MM.1S (cell line): ENCODE data around the gene LINC01488.

ENCODE experiments used
- DNase-seq: peaks from one replicate; pipeline ENCODE4 v3.0.0-alpha.2; 2015
- H2AFZ ChIP-seq: fragments of 300-600 bp; sonication (generic); 2 replicates; pipeline ENCODE4 v1.6.0; 2016; ENCODE audit warnings: antibody characterized with exemption, low read length
- H3F3A ChIP-seq: fragments of 300-600 bp; sonication (generic); 2 replicates; pipeline ENCODE4 v1.6.1; 2016; ENCODE audit warnings: mild to moderate bottlenecking, antibody characterized with exemption, low read length, moderate library complexity, mixed read lengths; ENCODE audit not compliant: insufficient read depth
- H3K27ac ChIP-seq: fragments of 300-600 bp; sonication (generic); 2 replicates; pipeline ENCODE4 v1.5.1; 2016; ENCODE audit warnings: mild to moderate bottlenecking, low read length
- H3K27me3 ChIP-seq: fragments of 300-600 bp; sonication (generic); replicated peaks from 2 replicates; pipeline ENCODE4 v1.6.0; 2016; ENCODE audit warnings: low read length; ENCODE audit not compliant: insufficient read depth
- H3K36me3 ChIP-seq: fragments of 300-600 bp; sonication (generic); replicated peaks from 2 replicates; pipeline ENCODE4 v1.6.1; 2016; ENCODE audit warnings: mild to moderate bottlenecking, low read length, mixed read lengths; ENCODE audit not compliant: insufficient read depth
- H3K4me1 ChIP-seq: fragments of 300-600 bp; sonication (generic); 2 replicates; pipeline ENCODE4 v1.6.1; 2016; ENCODE audit warnings: low read length, mixed read lengths
- H3K4me2 ChIP-seq: fragments of 300-600 bp; sonication (generic); 2 replicates; pipeline ENCODE4 v1.6.0; 2016; ENCODE audit warnings: low read depth, low read length
- H3K4me3 ChIP-seq: fragments of 300-600 bp; sonication (generic); 2 replicates; pipeline ENCODE4 v1.5.1; 2016; ENCODE audit warnings: low read length, mixed read lengths
- H3K79me2 ChIP-seq: fragments of 300-600 bp; sonication (generic); 2 replicates; pipeline ENCODE4 v1.6.1; 2016; ENCODE audit warnings: mixed run types, low read length, mixed read lengths
- H3K9ac ChIP-seq: fragments of 300-600 bp; sonication (generic); 2 replicates; pipeline ENCODE4 v1.6.1; 2016; ENCODE audit warnings: low read length, mixed read lengths
- H3K9me2 ChIP-seq: fragments of 300-600 bp; sonication (generic); replicated peaks from 2 replicates; pipeline ENCODE4 v1.6.1; 2016; ENCODE audit warnings: mild to moderate bottlenecking, low read length, mixed read lengths; ENCODE audit not compliant: insufficient read depth
- H3K9me3 ChIP-seq: fragments of 300-600 bp; sonication (generic); replicated peaks from 2 replicates; pipeline ENCODE4 v1.6.1; 2016; ENCODE audit warnings: mild to moderate bottlenecking, low read length, mixed read lengths; ENCODE audit not compliant: insufficient read depth
- H4K20me1 ChIP-seq: fragments of 300-600 bp; sonication (generic); 2 replicates; pipeline ENCODE4 v1.6.1; 2016; ENCODE audit warnings: mild to moderate bottlenecking, low read length, moderate library complexity, mixed read lengths; ENCODE audit not compliant: insufficient read depth
- CTCF ChIP-seq: fragments of 300-600 bp; sonication (generic); IDR thresholded peaks from 2 replicates; pipeline ENCODE4 v1.5.1; 2016; ENCODE audit warnings: antibody characterized with exemption, low read length, mixed read lengths
- EZH2 ChIP-seq: fragments of 300-600 bp; sonication (generic); optimal IDR thresholded peaks from 2 replicates; pipeline ENCODE3; 2017; ENCODE audit warnings: low read depth, mild to moderate bottlenecking, antibody characterized with exemption, low read length, mixed read lengths
- EZH2phosphoT487 ChIP-seq: fragments of 300-600 bp; sonication (generic); IDR thresholded peaks from 2 replicates; pipeline ENCODE4 v1.6.1; 2018; ENCODE audit warnings: antibody characterized with exemption, low read length

Gene LINC01488

DNA sequence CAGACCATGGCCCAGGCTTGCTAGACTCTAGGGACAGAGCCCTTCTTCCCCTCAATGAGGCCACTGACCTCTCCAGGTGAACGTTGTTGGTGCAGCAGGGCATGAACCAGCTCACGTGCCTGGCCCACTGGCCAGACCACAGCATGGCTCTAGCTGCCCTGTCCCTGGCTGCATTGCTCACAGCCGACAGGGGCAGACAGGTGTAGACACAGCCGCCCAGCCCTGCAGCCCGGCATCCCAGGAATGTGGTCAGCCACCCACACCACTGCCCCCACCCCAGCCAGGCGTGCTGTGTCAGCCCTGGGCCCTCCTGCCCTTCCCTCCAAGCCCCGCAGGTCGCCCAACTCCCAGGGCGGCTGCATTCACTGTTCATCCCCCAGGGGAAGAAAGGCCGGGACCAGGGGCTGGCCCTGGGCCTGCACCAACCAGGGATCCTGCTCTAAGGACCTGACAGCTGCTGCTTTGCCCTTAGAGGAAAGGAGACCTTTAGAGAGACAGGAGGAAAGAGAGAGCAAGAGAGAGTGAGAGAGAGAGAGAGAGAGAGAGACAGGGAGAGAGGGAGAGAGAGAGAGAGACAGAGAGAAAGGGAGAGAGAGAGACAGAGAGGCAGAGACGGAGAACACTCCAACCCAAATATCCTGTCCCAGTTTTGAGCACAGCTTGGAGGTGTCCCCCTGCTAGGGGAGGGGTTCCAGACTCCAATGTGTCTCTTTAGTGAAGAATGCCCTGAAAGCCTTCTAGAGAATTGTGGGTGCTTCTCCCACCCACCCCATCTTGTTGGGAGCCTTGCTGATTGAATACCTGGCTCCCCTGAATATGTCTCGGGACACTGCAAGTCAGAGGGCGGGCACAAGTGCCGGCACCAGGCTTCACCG lies 44.2 kb upstream of the LINC01488 start:
- no peak overlapping the region for H2AFZ ChIP-seq
- no peak overlapping the region for H3K4me2 ChIP-seq
- no peaks in the 10 kb centered on the region for H3F3A ChIP-seq
- peaks cover 91% of the 10 kb centered on the region for H3K27me3 ChIP-seq
- no peaks in the 10 kb centered on the region for H3K9me3 ChIP-seq
- H3K36me3 ChIP-seq = no peaks in the 10 kb centered on the region
- TF ChIP-seq EZH2 = no peak
- TF ChIP-seq EZH2phosphoT487 = no peak
- no peak for TF ChIP-seq CTCF
- no peaks in the 10 kb centered on the region for H3K4me1 ChIP-seq
- H3K79me2 ChIP-seq = no peaks in the 10 kb centered on the region
- no peak overlapping the region for H3K4me3 ChIP-seq
- H3K27ac ChIP-seq = no peak overlapping the region
- no peaks in the 10 kb centered on the region for H3K9me2 ChIP-seq
- H3K9ac ChIP-seq = no peak overlapping the region
- no peak for DNase-seq
- H4K20me1 ChIP-seq = no peaks in the 10 kb centered on the region

GRCh38 chr11:69437876-69438205 lies 43.6 kb upstream of the LINC01488 start:
- H3K9me3 ChIP-seq = no peaks in the 10 kb centered on the region
- H3K4me3 ChIP-seq = no peak overlapping the region
- H3K27ac ChIP-seq = no peak overlapping the region
- H3F3A ChIP-seq = no peaks in the 10 kb centered on the region
- H2AFZ ChIP-seq = no peak overlapping the region
- no peak overlapping the region for H3K4me2 ChIP-seq
- TF ChIP-seq EZH2 (no peak), CTCF (no peak), EZH2phosphoT487 (no peak)
- H3K9me2 ChIP-seq = no peaks in the 10 kb centered on the region
- peaks cover 96% of the 10 kb centered on the region for H3K27me3 ChIP-seq
- H3K4me1 ChIP-seq = peaks cover 4% of the 10 kb centered on the region; the same call in 1 of the 2 replicates
- no peak overlapping the region for H3K9ac ChIP-seq
- H3K36me3 ChIP-seq = no peaks in the 10 kb centered on the region
- no peaks in the 10 kb centered on the region for H3K79me2 ChIP-seq
- no peak for DNase-seq
- no peaks in the 10 kb centered on the region for H4K20me1 ChIP-seq

DNA sequence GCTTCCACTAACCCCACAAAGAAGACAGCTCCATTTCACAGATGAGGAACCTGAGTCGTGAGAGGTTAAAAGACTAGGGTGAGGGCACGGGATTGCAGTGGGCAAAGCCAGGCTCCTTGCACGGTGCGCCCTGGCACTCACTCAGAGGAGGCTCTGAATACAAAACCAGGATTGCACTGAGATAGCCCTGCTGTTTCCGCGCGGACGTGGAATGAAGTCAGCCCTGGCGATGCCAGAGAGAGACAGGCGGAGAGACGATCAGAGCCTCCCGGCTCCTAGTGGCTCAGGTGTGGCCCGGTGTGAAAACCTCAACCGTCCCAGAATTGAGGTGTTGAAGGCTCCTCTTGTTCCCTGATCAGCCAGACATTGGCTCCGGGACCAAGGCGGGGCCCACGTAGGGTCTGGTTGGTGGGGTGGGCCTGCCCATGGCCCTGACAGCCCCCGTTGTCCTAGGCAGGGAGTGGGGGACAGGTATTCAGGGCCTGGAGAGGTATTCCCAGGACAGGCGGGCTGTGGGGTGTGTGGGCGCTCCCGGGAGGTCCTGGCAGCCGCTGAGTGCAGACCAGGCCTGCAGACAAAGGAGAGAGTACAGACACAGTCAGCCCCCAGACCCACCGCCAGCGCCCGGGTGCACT lies 43.1 kb upstream of the LINC01488 start:
- DNase-seq = no peak
- Histone ChIP-seq H3K9me2 (no peaks in the 10 kb centered on the region), H3K4me2 (no peak overlapping the region), H3F3A (no peaks in the 10 kb centered on the region), H3K36me3 (no peaks in the 10 kb centered on the region), H3K9ac (no peak overlapping the region), H3K4me1 (peaks cover 8% of the 10 kb centered on the region; the same call in 1 of the 2 replicates), H4K20me1 (no peaks in the 10 kb centered on the region), H3K9me3 (no peaks in the 10 kb centered on the region), H3K79me2 (no peaks in the 10 kb centered on the region), H3K27me3 (peaks cover 92% of the 10 kb centered on the region), H3K27ac (no peak overlapping the region), H3K4me3 (no peak overlapping the region), H2AFZ (no peak overlapping the region)
- TF ChIP-seq EZH2 (no peak), CTCF (no peak), EZH2phosphoT487 (no peak)
